Gastroesophageal sphincter (tissue), 4 donors: ENCODE data around the gene CDH23. TPM values are rescaled to one million over a fixed set of nuclear protein-coding genes. Genes with fewer than 3 reads are reported as not detected.

Source experiments
- ATAC-seq: fragments of 150-250 bp; one replicate; pipeline ENCODE4 v1.9.1; 2016; ENCODE audit warnings: mild to moderate bottlenecking, moderate library complexity
- H3K27ac ChIP-seq, 4 donors: fragments of 200-600 bp; sonication (generic) in 3 of 4; 1 replicate in 3 of 4; 2 replicates in 1 of 4; pipeline ENCODE4 v1.5.1; 2016 to 2019
- H3K27me3 ChIP-seq: fragments of 200-600 bp; sonication (generic); one replicate; pipeline ENCODE4 v1.5.1; 2019
- H3K36me3 ChIP-seq, 2 donors: fragments of 200-600 bp; sonication (generic); one replicate each; pipeline ENCODE4 v1.5.1; 2019; ENCODE audit warnings: control low read depth in 1 of 2
- H3K4me1 ChIP-seq, 3 donors: fragments of 200-600 bp; sonication (generic); 1 replicate in 2 of 3; 2 replicates in 1 of 3; pipeline ENCODE4 v1.5.1; 2016 to 2019; ENCODE audit warnings: control low read depth in 2 of 3
- H3K4me3 ChIP-seq, 2 donors: fragments of 200-600 bp; sonication (generic); one replicate each; pipeline ENCODE4 v1.5.1; 2019; ENCODE audit warnings: mild to moderate bottlenecking in 1 of 2, moderate library complexity in 1 of 2
- H3K9me3 ChIP-seq, 3 donors: fragments of 200-600 bp; sonication (generic); one replicate each; pipeline ENCODE4 v1.5.1; 2017 to 2019; ENCODE audit warnings: control low read depth in 2 of 3
- CTCF ChIP-seq, 4 experiments: fragments of 200-600 bp in 2 of 4; fragments of 450-650 bp in 2 of 4; sonication (generic) in 1 of 4; IDR thresholded peaks; one replicate each; pipeline ENCODE4 v1.5.1; 2017 to 2019; ENCODE audit warnings: antibody characterized with exemption in 4 of 4, mild to moderate bottlenecking in 2 of 4, moderate library complexity in 2 of 4
- EP300 ChIP-seq: sonication (generic); formaldehyde crosslinking; IDR thresholded peaks from one replicate; pipeline ENCODE4 v1.6.1; 2017; ENCODE audit warnings: antibody characterized with exemption, mild to moderate bottlenecking
- POLR2A ChIP-seq, 2 donors: fragments of 450-650 bp; IDR thresholded peaks; one replicate each; pipeline ENCODE4 v1.6.1; 2017; ENCODE audit warnings: antibody characterized with exemption in 2 of 2, mild to moderate bottlenecking in 2 of 2, moderate library complexity in 1 of 2
- POLR2AphosphoS5 ChIP-seq: sonication (generic); formaldehyde crosslinking; IDR thresholded peaks from one replicate; pipeline ENCODE4 v1.6.1; 2017; ENCODE audit warnings: antibody characterized with exemption
- whole genome bisulfite sequencing, 2 donors: methylation state at CpG; one replicate each; pipeline ENCODE4 v1.1.5; 2018; ENCODE audit warnings: low coverage in 1 of 2; 5-methylcytosine and 5-hydroxymethylcytosine counted together
- total RNA-seq, 4 donors: library from RNA; depleted of rRNA; stranded (reverse); fragments of >200 nt; gene quantifications; one replicate each; pipeline ENCODE4 v1.1.0, GENCODE V29; 2016

The CDH23 gene
- total RNA-seq, 4 donors from 2014 or later: 5.1 to 33.5 (median 16.2) TPM

GRCh38 chr10:71461457-71461856 lies 64.7 kb downstream of the CDH23 start:
- no peak for ATAC-seq
- Histone ChIP-seq H3K4me1 (no peaks in the 10 kb centered on the region), H3K9me3 (no peaks in the 10 kb centered on the region), H3K27ac (no peak overlapping the region), H3K36me3 (no peaks in the 10 kb centered on the region), H3K27me3 (no peaks in the 10 kb centered on the region), H3K4me3 (no peak overlapping the region)
- 100% methylated on average over 1 to 8 of the region's 13 CpGs for WGBS, 2 donors
- TF ChIP-seq CTCF (IDR thresholded peaks at IDR 0.05): no peak
- TF ChIP-seq POLR2AphosphoS5: no peak
- no peak for TF ChIP-seq EP300
- no peak for TF ChIP-seq POLR2A (IDR thresholded peaks at IDR 0.05)

GRCh38 chr10:71462062-71462935 lies 65.6 kb downstream of the CDH23 start:
- no peaks in the 10 kb centered on the region for H3K36me3 ChIP-seq
- WGBS, 2 donors: 79% methylated on average over 3 of the region's 19 CpGs; no CpG with 5 or more reads in 1 of the 2 donors
- H3K4me1 ChIP-seq: no peaks in the 10 kb centered on the region
- no peak overlapping the region for H3K4me3 ChIP-seq
- H3K27me3 ChIP-seq: no peaks in the 10 kb centered on the region
- no peaks in the 10 kb centered on the region for H3K9me3 ChIP-seq
- H3K27ac ChIP-seq: no peak overlapping the region
- no peak for ATAC-seq
- TF ChIP-seq POLR2AphosphoS5 (no peak), CTCF (IDR thresholded peaks at IDR 0.05) (no peak), POLR2A (IDR thresholded peaks at IDR 0.05) (no peak), EP300 (no peak)

- Histone ChIP-seq H3K9me3 (no peaks in the 10 kb centered on the region), H3K36me3 (no peaks in the 10 kb centered on the region), H3K27ac (no peak overlapping the region), H3K4me3 (no peak overlapping the region), H3K4me1 (no peaks in the 10 kb centered on the region), H3K27me3 (no peaks in the 10 kb centered on the region)
- TF ChIP-seq POLR2AphosphoS5 (no peak), POLR2A (IDR thresholded peaks at IDR 0.05) (no peak), EP300 (no peak), CTCF (IDR thresholded peaks at IDR 0.05) (no peak)
- WGBS, 2 donors: 100% methylated on average over 3 to 5 of the region's 7 CpGs
- no peak for ATAC-seq
These were observed 66.4 kb downstream of the CDH23 start for GRCh38 chr10:71463111-71463510.

- Histone ChIP-seq H3K27ac (no peak overlapping the region), H3K4me1 (no peaks in the 10 kb centered on the region), H3K27me3 (no peaks in the 10 kb centered on the region), H3K36me3 (no peaks in the 10 kb centered on the region), H3K4me3 (no peak overlapping the region), H3K9me3 (no peaks in the 10 kb centered on the region)
- no peak for TF ChIP-seq EP300
- no peak for TF ChIP-seq POLR2A (IDR thresholded peaks at IDR 0.05)
- no peak for TF ChIP-seq POLR2AphosphoS5
- no peak for TF ChIP-seq CTCF (IDR thresholded peaks at IDR 0.05)
- no peak for ATAC-seq
- WGBS, 2 donors: 71 to 86% methylated on average over 4 to 10 of the region's 18 CpGs
These were observed 69.0 kb downstream of the CDH23 start for GRCh38 chr10:71465551-71466252.
